GM18519 (cell line): ENCODE measurements around the gene TRERF1.
"Not testable (repeated sequence)": the region's sequence is repeated elsewhere in the genome, so short reads cannot be mapped to it uniquely, and the experiment has no call there.

ENCODE experiments used
- ATAC-seq: cut with Tn5 transposase; IDR thresholded peaks from one replicate; pipeline ENCODE4 v1.9.1; 2021; ENCODE audit warnings: mild to moderate bottlenecking, moderate library complexity; ENCODE audit not compliant: unreplicated experiment, low FRiP score

The TRERF1 gene

GRCh38 chr6:42451333-42452170, at the start of gene TRERF1:
TRERF1 (minus strand) TSS chr6:42451926; CDS start chr6:42269590, 182,336 bp downstream.
- ATAC-seq, result no peak

GRCh38 chr6:42498473-42499128, 46.9 kb upstream of the TRERF1 start:
- no peak for ATAC-seq

DNA sequence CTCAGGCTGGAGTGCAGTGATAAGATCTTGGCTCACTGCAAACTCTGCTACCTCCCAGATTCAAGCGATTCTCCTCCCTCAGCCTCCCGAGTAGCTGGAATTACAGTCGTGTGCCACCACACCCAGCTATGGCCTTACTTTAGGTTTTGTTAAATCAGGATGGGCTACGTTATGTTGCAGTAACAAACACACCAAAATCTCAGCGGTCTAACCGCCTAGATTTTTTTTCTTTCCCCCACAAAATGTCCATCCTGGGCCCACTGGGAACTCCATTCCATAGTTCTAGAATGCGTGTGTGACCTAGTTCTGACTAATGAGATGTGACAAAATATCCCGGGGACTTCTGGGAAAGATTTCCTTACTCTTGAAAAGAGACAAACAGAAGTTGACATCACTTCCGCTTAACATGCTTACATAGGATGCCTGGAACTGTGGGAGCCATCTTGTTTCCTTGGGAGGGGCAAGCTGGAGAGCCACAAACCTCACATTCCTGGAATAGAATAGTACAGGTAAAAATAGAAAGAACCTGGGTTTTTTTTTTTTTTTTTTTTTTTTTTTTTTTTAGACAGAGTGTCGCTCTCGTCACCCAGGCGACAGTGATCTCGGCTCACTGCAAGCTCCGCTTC, 42.3 kb upstream of the TRERF1 start:
- ATAC-seq, result no peak

GRCh38 chr6:42488129-42488528, 36.4 kb upstream of the TRERF1 start:
- ATAC-seq, result no peak

DNA sequence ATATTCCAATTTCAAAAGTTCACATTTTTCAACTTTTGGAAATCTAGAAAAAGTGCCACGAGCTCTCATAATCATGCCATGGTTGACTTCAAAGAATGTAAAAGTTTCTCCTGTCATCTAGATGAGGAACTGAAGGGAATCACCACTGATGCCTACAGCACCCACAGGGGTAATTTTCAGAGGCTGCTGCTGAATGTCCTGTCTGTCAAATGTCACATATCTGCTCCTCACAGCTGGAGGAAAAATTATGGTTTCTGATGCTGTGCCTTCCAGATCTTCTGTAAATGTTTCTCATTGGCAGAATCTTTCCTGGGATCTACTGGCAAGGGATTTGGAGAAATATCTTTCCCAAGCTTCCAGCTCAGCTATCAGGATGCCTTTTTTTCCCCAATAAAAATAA, 32.5 kb upstream of the TRERF1 start:
- no peak for ATAC-seq

DNA sequence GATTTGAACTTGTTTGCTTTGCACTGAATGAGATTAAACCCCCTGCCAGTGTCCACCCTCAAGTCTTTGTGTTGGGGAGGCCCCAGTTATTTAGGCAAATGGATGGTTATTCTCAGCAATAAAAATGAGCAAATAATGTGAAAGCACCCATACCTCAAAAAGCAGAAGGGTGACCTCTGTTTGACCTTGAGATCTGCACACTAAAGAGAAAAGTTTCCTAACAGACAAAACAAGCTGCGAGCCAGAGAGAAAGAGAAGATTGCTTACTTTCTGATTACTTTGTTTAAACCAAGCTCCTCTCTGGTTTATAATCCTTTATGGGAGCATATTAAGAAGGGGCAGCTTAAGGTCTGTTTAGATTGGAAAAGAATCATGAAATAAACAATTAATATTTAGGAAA, 30.4 kb upstream of the TRERF1 start:
- no peak for ATAC-seq

- ATAC-seq, result no peak
Measured at GRCh38 chr6:42471714-42472113, 20.0 kb upstream of the TRERF1 start.

- ATAC-seq, result no peak
Measured at GRCh38 chr6:42471142-42471541, 19.4 kb upstream of the TRERF1 start.

GRCh38 chr6:42468273-42468672, 16.5 kb upstream of the TRERF1 start:
- ATAC-seq, result no peak

GRCh38 chr6:42467651-42468050, 15.9 kb upstream of the TRERF1 start:
- ATAC-seq, result no peak

DNA sequence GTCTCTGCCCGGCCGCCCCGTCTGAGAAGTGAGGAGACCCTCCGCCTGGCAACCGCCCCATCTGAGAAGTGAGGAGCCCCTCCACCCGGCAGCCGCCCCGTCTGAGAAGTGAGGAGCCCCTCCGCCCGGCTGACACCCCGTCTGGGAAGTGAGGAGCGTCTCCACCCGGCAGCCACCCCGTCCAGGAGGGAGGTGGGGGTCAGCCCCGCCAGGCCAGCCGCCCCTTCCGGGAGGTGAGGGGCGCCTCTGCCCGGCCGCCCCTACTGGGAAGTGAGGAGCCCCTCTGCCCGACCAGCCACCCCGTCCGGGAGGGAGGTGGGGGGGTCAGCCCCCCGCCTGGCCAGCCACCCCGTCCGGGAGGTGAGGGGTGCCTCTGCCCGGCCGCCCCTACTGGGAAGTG, 14.7 kb upstream of the TRERF1 start:
- ATAC-seq, result not testable (repeated sequence)

GRCh38 chr6:42462474-42462972, 10.8 kb upstream of the TRERF1 start:
- ATAC-seq, result no peak

- no peak for ATAC-seq
Measured at GRCh38 chr6:42460883-42461282, 9.2 kb upstream of the TRERF1 start.

- no peak for ATAC-seq
Measured at GRCh38 chr6:42459888-42460287, 8.2 kb upstream of the TRERF1 start.

DNA sequence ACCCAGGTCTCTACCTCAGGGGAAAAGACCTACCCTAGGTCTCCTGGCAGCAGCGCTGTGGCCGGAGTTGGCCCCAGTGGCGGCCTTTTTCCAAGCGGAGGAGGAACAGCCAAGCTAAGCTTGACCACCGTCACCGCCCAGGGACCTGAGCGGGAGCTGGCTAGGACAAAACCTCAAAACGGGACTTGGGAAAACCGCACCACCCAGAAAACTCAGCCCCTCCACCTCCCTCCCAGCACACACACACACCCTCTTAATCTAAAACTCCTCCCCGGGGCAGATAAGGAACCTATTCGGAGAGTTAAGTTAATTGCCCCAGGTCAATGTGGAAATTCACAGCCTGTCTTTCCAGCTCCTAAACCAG, 2.7 kb upstream of the TRERF1 start:
- ATAC-seq, result no peak

- no peak for ATAC-seq
Measured at GRCh38 chr6:42453654-42454427, 2.1 kb upstream of the TRERF1 start.

GRCh38 chr6:42453031-42453653, 1.4 kb upstream of the TRERF1 start:
- ATAC-seq, result peak; percentile 36

DNA sequence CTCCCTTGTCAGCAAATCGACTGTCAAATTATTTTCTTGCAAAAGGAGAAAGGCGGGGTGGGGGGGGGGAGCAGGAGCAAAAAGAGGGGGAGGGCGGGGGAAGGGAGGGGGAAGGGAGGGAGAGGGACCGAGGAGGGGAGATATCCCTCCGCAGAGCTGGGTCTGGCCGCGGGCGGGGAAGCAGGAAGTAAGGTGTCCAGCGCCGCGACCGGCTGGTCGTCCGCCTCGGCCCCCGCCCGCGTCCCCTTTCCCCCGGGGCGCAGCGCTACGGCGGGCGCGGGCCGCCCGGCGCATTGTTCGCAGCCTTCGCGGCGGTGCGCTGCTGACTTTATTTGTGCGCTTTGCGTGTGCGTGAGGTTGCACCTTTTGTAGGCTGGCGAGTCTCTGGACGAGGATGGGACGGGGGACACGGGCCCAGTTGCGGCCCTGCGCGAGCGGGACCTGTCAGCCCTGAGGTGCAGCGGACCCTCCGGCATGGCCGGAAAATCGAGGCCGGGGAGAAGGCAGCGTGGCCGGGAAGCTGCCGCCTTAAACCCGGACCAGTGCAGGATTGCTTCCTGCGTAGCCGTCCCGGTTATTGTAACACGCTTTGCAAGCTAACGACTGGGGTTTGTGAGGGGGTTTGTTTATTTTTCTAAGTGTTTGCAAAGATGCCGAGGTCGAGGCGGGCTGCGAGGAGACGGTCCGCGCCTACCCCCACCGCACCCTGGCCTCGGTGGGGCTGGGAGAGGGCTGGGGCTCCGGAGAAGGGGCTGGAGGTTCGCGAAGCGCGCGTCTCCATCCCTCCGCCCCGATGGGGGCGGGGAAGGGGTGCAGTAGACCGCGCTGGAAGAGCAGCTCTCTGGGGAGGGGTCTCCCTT, 675 bp upstream of the TRERF1 start:
- peak; percentile 13 for ATAC-seq
